OCI-LY3 (cell line): ENCODE results near the gene TMEM238.

ENCODE experiments used
- CTCF ChIP-seq: fragments of 200-600, 300-600 bp; sonication (generic); IDR thresholded peaks from 2 replicates; pipeline ENCODE4 v1.5.1; 2014; ENCODE audit warnings: antibody characterized with exemption, low read length, low read depth
- EZH2phosphoT487 ChIP-seq: fragments of 200-600 bp; shearing (Covaris generic); IDR thresholded peaks from 2 replicates; pipeline ENCODE4 v1.6.1; 2018; ENCODE audit warnings: antibody characterized with exemption, mixed run types, low read depth

GRCh38 chr19:55402509-55402908, 18.4 kb upstream of the TMEM238 start:
- no peak for TF ChIP-seq CTCF
- no peak for TF ChIP-seq EZH2phosphoT487
